Endothelial cell of umbilical vein (primary cell): ENCODE measurements around the gene CYCS. TPM values are rescaled to one million over a fixed set of nuclear protein-coding genes. Genes with fewer than 3 reads are reported as not detected.

Source experiments
- BruUV-seq: library from RNA; stranded (reverse); fragments of 400-500 nt; replicated peaks from 2 replicates; lab custom pipeline; 2021; lab: Mats Ljungman, UMichigan
- CTCF ChIA-PET: fragments of 300-600, 350-600 bp; sonication (Branson Sonifier 250); formaldehyde crosslinking; loops from one replicate; lab custom pipeline; 2021; ENCODE audit warnings: antibody characterized with exemption, inconsistent platforms; lab: Charles Lee
- POLR2A ChIA-PET: fragments of 300-600, 350-600 bp; sonication (Branson Sonifier 250); formaldehyde crosslinking; loops from one replicate; lab custom pipeline; 2021; ENCODE audit warnings: antibody characterized with exemption, inconsistent platforms; lab: Charles Lee
- DNase-seq: peaks from one replicate; pipeline ENCODE4 v3.0.0-alpha.2; 2011; ENCODE audit warnings: low read depth, low spot score
- FAIRE-seq: peaks from 2 replicates; lab custom pipeline; 2011; peaks lifted over from hg19 to GRCh38; lab: Jason Lieb, UNC
- H2AFZ ChIP-seq: 2 replicates; pipeline ENCODE4 v1.6.0; 2012; ENCODE audit warnings: low read depth, low read length, control low read depth, inconsistent platforms
- H3K27ac ChIP-seq: 2 replicates; pipeline ENCODE4 v1.5.1; 2011; ENCODE audit warnings: low read depth, mild to moderate bottlenecking, control low read depth, low read length, moderate library complexity; ENCODE audit not compliant: insufficient read depth
- H3K27me3 ChIP-seq, 2 experiments: 2 replicates each; pipeline versions ENCODE4 v1.6.0 to v1.6.1; 2011; ENCODE audit warnings: low read length in 2 of 2, mixed read lengths in 1 of 2; ENCODE audit not compliant: control insufficient read depth in 2 of 2, insufficient read depth in 2 of 2
- H3K36me3 ChIP-seq, 2 experiments: 2 replicates in 1 of 2; 3 replicates in 1 of 2; pipeline ENCODE4 v1.5.1; 2011; ENCODE audit warnings: low read length in 2 of 2, mild to moderate bottlenecking in 1 of 2, moderate library complexity in 1 of 2; ENCODE audit not compliant: control insufficient read depth in 2 of 2, insufficient read depth in 2 of 2; ENCODE audit errors: extremely low read depth in 1 of 2
- H3K4me1 ChIP-seq: 3 replicates; pipeline ENCODE4 v1.5.1; 2011; ENCODE audit warnings: mild to moderate bottlenecking, low read length; ENCODE audit not compliant: control insufficient read depth, insufficient read depth; ENCODE audit errors: extremely low read depth
- H3K4me2 ChIP-seq: 2 replicates; pipeline ENCODE4 v1.6.1; 2011; ENCODE audit warnings: low read length, control low read depth, mixed read lengths; ENCODE audit not compliant: insufficient read depth
- H3K4me3 ChIP-seq, 3 experiments: fragments of 200-600 bp in 1 of 3; sonication (generic), shearing (Covaris generic) in 1 of 3; replicated peaks in 1 of 3; 2 replicates each; pipeline ENCODE4 v1.5.1; 2011 to 2016; ENCODE audit warnings: control low read depth in 3 of 3, low read length in 3 of 3, mild to moderate bottlenecking in 2 of 3, inconsistent platforms in 1 of 3, low read depth in 1 of 3, moderate library complexity in 1 of 3; ENCODE audit not compliant: insufficient read depth in 1 of 3
- H3K79me2 ChIP-seq: 2 replicates; pipeline ENCODE4 v1.6.0; 2012; ENCODE audit warnings: low read length, inconsistent platforms; ENCODE audit not compliant: control insufficient read depth, insufficient read depth
- H3K9ac ChIP-seq: replicated peaks from 2 replicates; pipeline ENCODE3; 2011; ENCODE audit warnings: low read length, control low read depth; ENCODE audit not compliant: insufficient read depth; ENCODE audit errors: extremely low read depth
- H3K9me1 ChIP-seq: replicated peaks from 3 replicates; pipeline ENCODE4 v1.6.0; 2011; ENCODE audit warnings: mild to moderate bottlenecking, low read length; ENCODE audit not compliant: control insufficient read depth, insufficient read depth; ENCODE audit errors: extremely low read depth
- H3K9me3 ChIP-seq: replicated peaks from 2 replicates; pipeline ENCODE4 v1.5.1; 2012; ENCODE audit warnings: low read length, inconsistent platforms; ENCODE audit not compliant: control insufficient read depth, insufficient read depth
- H4K20me1 ChIP-seq: replicated peaks from 2 replicates; pipeline ENCODE3; 2011; ENCODE audit warnings: mild to moderate bottlenecking, low read length; ENCODE audit not compliant: control insufficient read depth, insufficient read depth; ENCODE audit errors: extremely low read depth
- EZH2 ChIP-seq: IDR thresholded peaks from 2 replicates; pipeline ENCODE4 v1.6.1; 2012; ENCODE audit warnings: borderline replicate concordance, low read depth, mild to moderate bottlenecking, moderate library complexity, low read length, inconsistent platforms; ENCODE audit not compliant: severe bottlenecking
- FOS ChIP-seq: IDR thresholded peaks from 2 replicates; pipeline ENCODE4 v1.6.1; 2011; ENCODE audit warnings: mild to moderate bottlenecking, low read length, moderate library complexity, borderline replicate concordance; ENCODE audit not compliant: insufficient read depth
- JUN ChIP-seq: IDR thresholded peaks from 2 replicates; pipeline ENCODE4 v1.6.1; 2011; ENCODE audit warnings: borderline replicate concordance, low read depth; ENCODE audit not compliant: insufficient read length, insufficient read depth
- POLR2A ChIP-seq: IDR thresholded peaks from 2 replicates; pipeline ENCODE4 v1.6.1; 2012; ENCODE audit warnings: low read depth, mild to moderate bottlenecking, control low read depth, low read length
- POLR2AphosphoS5 ChIP-seq: IDR thresholded peaks from 2 replicates; pipeline ENCODE4 v1.6.1; 2012; ENCODE audit warnings: low read depth, mild to moderate bottlenecking, control low read depth, low read length, moderate library complexity; ENCODE audit not compliant: insufficient read depth
- dilution Hi-C: fragments of 300-500 bp; cut with MboI; formaldehyde crosslinking; loops from one replicate; pipeline ENCODE4 v1.15.0; 2019; ENCODE audit warnings: low sequenced_read_pairs; ENCODE audit not compliant: extremely low pct_ligation_motif_present
- intact Hi-C: fragments of 100-400 bp; cut with micrococcal nuclease; formaldehyde crosslinking; loops from one replicate; pipeline ENCODE4 v1.10.0; 2022
- polyA plus RNA-seq, 4 experiments: library from polyadenylated mRNA; depleted of rRNA in 3 of 4; stranded (reverse) in 3 of 4; unstranded in 1 of 4; fragments of >200 nt; gene quantifications; 2 replicates each; pipeline versions ENCODE4 v1.2.1 to v1.2.3, GENCODE V29; 2011 to 2012; ENCODE audit warnings: missing spikeins in 1 of 4
- total RNA-seq: library from RNA; stranded (reverse); gene quantifications from 2 replicates; pipeline ENCODE4 v1.2.3, GENCODE V29; 2021
- TF ChIP-seq, protein P1 (sequence below), 2 donors: IDR thresholded peaks; 1 replicate in 1 of 2; 2 replicates in 1 of 2; pipeline ENCODE4 v1.5.1; 2011; ENCODE audit warnings: low read length in 2 of 2, mild to moderate bottlenecking in 2 of 2, moderate library complexity in 2 of 2, control low read depth in 1 of 2, inconsistent platforms in 1 of 2, low read depth in 1 of 2; ENCODE audit not compliant: insufficient read depth in 1 of 2; ENCODE audit errors: extremely low read depth in 1 of 2

Gene CYCS
- total and polyA plus RNA-seq, 2 donors (not counting 3 experiments of a cell fraction or from before 2014, with no cell fraction given): 21.4 to 134 TPM

DNA sequence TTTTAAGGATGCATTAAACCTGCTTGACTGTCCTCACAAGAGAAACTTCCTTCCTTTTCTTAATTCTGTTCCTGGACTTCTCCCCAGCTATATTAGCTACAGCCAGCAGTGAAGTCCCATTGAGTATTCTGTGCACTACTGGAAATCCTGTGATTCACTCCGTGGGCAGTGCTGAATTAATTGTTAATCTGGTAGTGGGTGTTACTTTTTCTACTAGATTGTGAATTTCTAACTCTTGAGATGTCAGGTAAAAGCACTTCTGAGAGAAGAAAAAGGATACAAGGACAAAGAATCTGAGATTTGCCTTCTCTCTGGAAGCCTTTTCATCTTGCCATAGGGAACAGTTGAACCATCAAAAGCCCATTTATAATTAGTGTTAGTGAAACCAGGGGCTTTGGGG, 33.9 kb downstream of the CYCS start:
- Histone ChIP-seq H3K9me1 (no peaks in the 10 kb centered on the region), H3K4me2 (no peak overlapping the region), H2AFZ (no peak overlapping the region), H3K36me3 (no peaks in the 10 kb centered on the region), H3K9ac (no peak overlapping the region), H3K4me3 (no peak overlapping the region), H3K27ac (no peak overlapping the region), H4K20me1 (no peaks in the 10 kb centered on the region), H3K9me3 (no peaks in the 10 kb centered on the region), H3K27me3 (peaks cover 4% of the 10 kb centered on the region in 2 experiments), H3K79me2 (no peaks in the 10 kb centered on the region), H3K4me1 (peaks cover 2% of the 10 kb centered on the region)
- dilution Hi-C loops: no loop called here
- POLR2A ChIA-PET: no interaction called here
- BruUV-seq: no TSS peak
- FAIRE-seq: no peak
- DNase-seq: no peak
- TF ChIP-seq, protein P1, sequence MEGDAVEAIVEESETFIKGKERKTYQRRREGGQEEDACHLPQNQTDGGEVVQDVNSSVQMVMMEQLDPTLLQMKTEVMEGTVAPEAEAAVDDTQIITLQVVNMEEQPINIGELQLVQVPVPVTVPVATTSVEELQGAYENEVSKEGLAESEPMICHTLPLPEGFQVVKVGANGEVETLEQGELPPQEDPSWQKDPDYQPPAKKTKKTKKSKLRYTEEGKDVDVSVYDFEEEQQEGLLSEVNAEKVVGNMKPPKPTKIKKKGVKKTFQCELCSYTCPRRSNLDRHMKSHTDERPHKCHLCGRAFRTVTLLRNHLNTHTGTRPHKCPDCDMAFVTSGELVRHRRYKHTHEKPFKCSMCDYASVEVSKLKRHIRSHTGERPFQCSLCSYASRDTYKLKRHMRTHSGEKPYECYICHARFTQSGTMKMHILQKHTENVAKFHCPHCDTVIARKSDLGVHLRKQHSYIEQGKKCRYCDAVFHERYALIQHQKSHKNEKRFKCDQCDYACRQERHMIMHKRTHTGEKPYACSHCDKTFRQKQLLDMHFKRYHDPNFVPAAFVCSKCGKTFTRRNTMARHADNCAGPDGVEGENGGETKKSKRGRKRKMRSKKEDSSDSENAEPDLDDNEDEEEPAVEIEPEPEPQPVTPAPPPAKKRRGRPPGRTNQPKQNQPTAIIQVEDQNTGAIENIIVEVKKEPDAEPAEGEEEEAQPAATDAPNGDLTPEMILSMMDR (IDR thresholded peaks at IDR 0.05; ENCODE audit: extremely low read depth in 1 of 2, insufficient read depth in 1 of 2, low read depth in 1 of 2, low read length in 2 of 2): no peak
- no peak for TF ChIP-seq JUN
- TF ChIP-seq POLR2A: no peak
- TF ChIP-seq FOS: no peak
- no peak for TF ChIP-seq EZH2
- TF ChIP-seq POLR2AphosphoS5: no peak
- CTCF ChIA-PET: interaction anchor here (1.0 to 8.7 kb wide), 5 partner anchors 21 to 284 kb away, joined by 3 to 268 read pairs (median 6); no protein-coding TSS in a partner anchor
- intact Hi-C loops: loop anchor here (5.0 to 10.0 kb wide), 5 partner anchors 334 to 1516 kb away; partner anchors contain the start of gene GSDME
